Gastrocnemius medialis (tissue), 4 donors: ENCODE data around the gene METAP1D. TPM values are rescaled to one million over a fixed set of nuclear protein-coding genes. Genes with fewer than 3 reads are reported as not detected.
A peak's percentile ranks its signal among the peaks of the same experiment; 100 is the strongest.

Experiments used
- ATAC-seq, 2 donors: fragments of 150-250 bp; one replicate each; pipeline ENCODE4 v1.9.1; 2016
- DNase-seq, 2 donors: peaks; one replicate each; pipeline ENCODE4 v3.0.0-alpha.2; 2019
- H3K27ac ChIP-seq, 4 donors: fragments of 200-600 bp; sonication (generic); 1 replicate in 1 of 4; 2 replicates in 3 of 4; pipeline ENCODE4 v1.5.1; 2016 to 2018; ENCODE audit warnings: mild to moderate bottlenecking in 2 of 4, moderate library complexity in 1 of 4
- H3K27me3 ChIP-seq, 3 donors: fragments of 200-600 bp; sonication (generic) in 2 of 3; 1 replicate in 1 of 3; 2 replicates in 2 of 3; pipeline versions ENCODE4 v1.5.1 to v1.6.0; 2016 to 2019; ENCODE audit warnings: mild to moderate bottlenecking in 1 of 3, moderate library complexity in 1 of 3
- H3K36me3 ChIP-seq, 2 donors: fragments of 200-600 bp; sonication (generic) in 1 of 2; one replicate each; pipeline ENCODE4 v1.5.1; 2017 to 2018
- H3K4me1 ChIP-seq, 2 donors: fragments of 200-600 bp; sonication (generic) in 1 of 2; one replicate each; pipeline ENCODE4 v1.5.1; 2016 to 2017; ENCODE audit warnings: mild to moderate bottlenecking in 2 of 2
- H3K4me3 ChIP-seq, 4 donors: fragments of 200-600 bp; sonication (generic) in 3 of 4; 1 replicate in 1 of 4; 2 replicates in 3 of 4; pipeline ENCODE4 v1.5.1; 2016 to 2019; ENCODE audit warnings: mild to moderate bottlenecking in 2 of 4
- H3K9me3 ChIP-seq, 3 donors: fragments of 200-600 bp; sonication (generic) in 2 of 3; 1 replicate in 1 of 3; 2 replicates in 2 of 3; pipeline ENCODE4 v1.5.1; 2016 to 2019
- CTCF ChIP-seq, 5 experiments: fragments of 450-650 bp in 3 of 5; fragments of 200-600 bp in 2 of 5; sonication (generic) in 2 of 5; IDR thresholded peaks in 4 of 5; conservative IDR thresholded peaks in 1 of 5; 1 replicate in 4 of 5; 2 replicates in 1 of 5; pipeline ENCODE4 v1.5.1; 2016 to 2019; ENCODE audit warnings: antibody characterized with exemption in 5 of 5, mild to moderate bottlenecking in 3 of 5, moderate library complexity in 3 of 5
- POLR2A ChIP-seq, 2 donors: fragments of 450-650 bp; IDR thresholded peaks; one replicate each; pipeline ENCODE4 v1.6.1; 2017; ENCODE audit warnings: antibody characterized with exemption in 2 of 2, mild to moderate bottlenecking in 2 of 2, moderate library complexity in 2 of 2
- in situ Hi-C, 4 donors: fragments of 200-750 bp; cut with MboI; loops; one replicate each; pipeline versions ENCODE4 v1.15.0 to v1.8.0; 2017; ENCODE audit warnings: low sequenced_read_pairs in 4 of 4
- intact Hi-C: fragments of 100-400 bp; cut with DNase I; formaldehyde crosslinking; loops from one replicate; pipeline ENCODE4 v1.15.1; 2023; ENCODE audit warnings: low total_unique reads
- total RNA-seq, 4 donors: library from RNA; depleted of rRNA; stranded (reverse); fragments of >200 nt; gene quantifications; one replicate each; pipeline versions ENCODE4 v1.1.0 to v1.2.3, GENCODE V29; 2016

METAP1D gene
- total RNA-seq, 4 donors from 2014 or later = 4.3 to 14.3 (median 9.7) TPM

- DNase-seq (no peak), ATAC-seq (no peak)
- Histone ChIP-seq H3K27me3 (no peaks in the 10 kb centered on the region), H3K9me3 (no peaks in the 10 kb centered on the region), H3K36me3 (no peaks in the 10 kb centered on the region), H3K4me1 (peaks cover 47 to 62% of the 10 kb centered on the region in 2 donors), H3K27ac (peak overlapping the region in 2 of 4 donors; percentile 12 to 44), H3K4me3 (no peak overlapping the region)
- in situ Hi-C loops (no loop called here), intact Hi-C loops (loop anchor here (2.0 to 10.0 kb wide), 3 partner anchors 42 to 148 kb away; partner anchors contain the start of genes DLX2 and METAP1D)
- TF ChIP-seq CTCF (IDR thresholded peaks at IDR 0.05 in 4 of 5, conservative IDR thresholded peaks at IDR 0.05 in 1 of 5) (no peak), POLR2A (IDR thresholded peaks at IDR 0.05) (no peak)
Observed at GRCh38 chr2:171957061-171957460, 42.7 kb upstream of the METAP1D start.

- Histone ChIP-seq H3K27me3 (no peaks in the 10 kb centered on the region), H3K4me3 (no peak overlapping the region), H3K4me1 (peaks cover 43 to 51% of the 10 kb centered on the region in 2 donors), H3K27ac (peak overlapping the region; percentile 54 to 81 (median 69)), H3K36me3 (no peaks in the 10 kb centered on the region), H3K9me3 (no peaks in the 10 kb centered on the region)
- ATAC-seq (peak; percentile 77 to 88), DNase-seq (no peak)
- intact Hi-C loops (loop anchor here (10.0 kb wide), 2 partner anchors 144 to 146 kb away; partner anchors contain the start of gene DLX2), in situ Hi-C loops (no loop called here)
- TF ChIP-seq POLR2A (IDR thresholded peaks at IDR 0.05) (no peak), CTCF (IDR thresholded peaks at IDR 0.05 in 4 of 5, conservative IDR thresholded peaks at IDR 0.05 in 1 of 5) (no peak)
Observed at GRCh38 chr2:171958475-171958874, 41.3 kb upstream of the METAP1D start.

DNA sequence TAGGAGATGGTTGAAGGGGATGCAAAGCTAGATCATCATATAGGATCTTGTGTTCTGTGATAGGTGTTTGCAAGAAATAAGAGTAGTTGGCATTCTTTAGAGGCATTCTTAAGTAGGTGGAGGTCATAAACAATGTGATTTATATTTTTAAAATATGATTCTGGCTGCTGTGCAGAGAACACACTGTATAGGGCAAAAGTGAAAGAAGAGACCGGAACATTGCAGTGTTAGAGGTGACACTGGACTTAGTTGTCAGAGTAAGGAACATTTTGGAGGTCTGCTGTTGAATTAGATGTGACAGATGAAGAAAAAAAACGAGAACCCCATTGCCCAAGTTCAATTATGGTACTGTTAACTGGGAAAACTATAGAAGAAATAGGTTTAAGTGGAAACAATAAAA is 39.8 kb upstream of the METAP1D start:
- intact Hi-C loops (loop anchor here (10.0 kb wide), 2 partner anchors 145 kb away; partner anchors contain the start of gene DLX2), in situ Hi-C loops (no loop called here)
- ATAC-seq (peak; percentile 71 to 89), DNase-seq (no peak)
- Histone ChIP-seq H3K27ac (peak overlapping the region; percentile 42 to 81 (median 69)), H3K9me3 (no peaks in the 10 kb centered on the region), H3K4me1 (peaks cover 38 to 48% of the 10 kb centered on the region in 2 donors), H3K36me3 (no peaks in the 10 kb centered on the region), H3K27me3 (no peaks in the 10 kb centered on the region), H3K4me3 (no peak overlapping the region)
- TF ChIP-seq POLR2A (IDR thresholded peaks at IDR 0.05) = no peak
- TF ChIP-seq CTCF (IDR thresholded peaks at IDR 0.05 in 4 of 5, conservative IDR thresholded peaks at IDR 0.05 in 1 of 5) = no peak

DNA sequence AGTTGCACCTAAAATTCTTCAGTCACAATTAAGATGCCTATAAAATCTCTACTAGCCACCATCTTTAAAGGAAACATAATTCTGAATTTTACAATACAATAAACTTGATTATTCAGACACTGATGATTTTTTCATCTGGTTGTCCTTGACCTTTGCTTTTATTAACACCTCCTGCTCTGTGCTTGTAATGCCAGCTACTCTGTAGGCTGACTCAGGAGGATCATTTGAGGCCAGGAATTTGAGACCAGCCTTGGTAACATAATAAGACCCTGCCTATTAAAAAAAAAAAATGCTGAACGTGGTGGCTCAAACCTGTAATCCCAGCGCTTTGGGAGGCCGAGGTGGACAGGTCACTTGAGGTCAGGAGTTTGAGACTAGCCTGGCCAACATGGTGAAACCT is 39.2 kb upstream of the METAP1D start:
- in situ Hi-C loops = no loop called here
- ATAC-seq = peak in 1 of 2 donors; percentile 69
- Histone ChIP-seq H3K9me3 (no peaks in the 10 kb centered on the region), H3K4me3 (no peak overlapping the region), H3K27me3 (no peaks in the 10 kb centered on the region), H3K36me3 (no peaks in the 10 kb centered on the region), H3K4me1 (peaks cover 33 to 44% of the 10 kb centered on the region in 2 donors), H3K27ac (peak overlapping the region; percentile 42 to 81 (median 69))
- peak in 1 of 2 donors; percentile 31 for DNase-seq
- TF ChIP-seq POLR2A (IDR thresholded peaks at IDR 0.05) (no peak), CTCF (IDR thresholded peaks at IDR 0.05 in 4 of 5, conservative IDR thresholded peaks at IDR 0.05 in 1 of 5) (no peak)
- intact Hi-C loops = no loop called here

DNA sequence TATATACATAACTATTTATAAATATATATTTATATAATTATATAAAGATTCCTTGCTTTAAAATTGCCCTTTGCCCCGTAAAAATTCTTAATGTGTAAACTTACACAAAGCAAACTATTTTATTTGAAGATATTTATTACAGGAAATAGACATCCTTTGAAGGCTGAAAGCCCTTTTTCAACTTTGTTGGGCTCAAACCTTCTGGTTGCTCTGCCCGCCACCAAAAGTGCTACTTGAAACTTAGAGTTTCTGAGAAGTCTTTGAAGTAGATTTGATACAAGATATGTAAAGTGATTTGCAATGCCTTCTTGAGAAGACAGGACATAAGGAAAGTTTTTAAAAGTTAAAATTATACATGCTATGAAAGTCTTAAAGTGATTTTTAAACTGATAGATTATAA is 36.6 kb upstream of the METAP1D start:
- in situ Hi-C loops = no loop called here
- DNase-seq (no peak), ATAC-seq (no peak)
- Histone ChIP-seq H3K4me1 (peaks cover 25% of the 10 kb centered on the region in 2 donors), H3K9me3 (no peaks in the 10 kb centered on the region), H3K4me3 (no peak overlapping the region), H3K27me3 (no peaks in the 10 kb centered on the region), H3K27ac (no peak overlapping the region), H3K36me3 (peaks cover 0 to 14% of the 10 kb centered on the region in 2 donors)
- intact Hi-C loops = no loop called here
- TF ChIP-seq CTCF (IDR thresholded peaks at IDR 0.05 in 4 of 5, conservative IDR thresholded peaks at IDR 0.05 in 1 of 5) = no peak
- TF ChIP-seq POLR2A (IDR thresholded peaks at IDR 0.05) = no peak
